Spinal cord (tissue), 10 donors: ENCODE results near the gene MAFG. TPM values are rescaled to one million over a fixed set of nuclear protein-coding genes. Genes with fewer than 3 reads are reported as not detected.
A peak's percentile ranks its signal among the peaks of the same experiment; 100 is the strongest.

Experiments used
- DNase-seq, 6 donors: peaks; one replicate each; pipeline versions ENCODE4 v3.0.0 to v3.0.0-alpha.2; 2013 to 2015; ENCODE audit warnings: low spot score in 6 of 6, low read depth in 4 of 6
- H3K27ac ChIP-seq: one replicate; pipeline ENCODE4 v1.5.1; 2013; ENCODE audit warnings: low read depth, low read length, control low read depth
- H3K27me3 ChIP-seq: one replicate; pipeline ENCODE4 v1.6.1; 2013; ENCODE audit warnings: low read length; ENCODE audit not compliant: control insufficient read depth, insufficient read depth
- H3K36me3 ChIP-seq: one replicate; pipeline ENCODE4 v1.6.1; 2013; ENCODE audit warnings: low read length; ENCODE audit not compliant: control insufficient read depth, insufficient read depth
- H3K4me1 ChIP-seq: one replicate; pipeline ENCODE4 v1.6.1; 2013; ENCODE audit warnings: low read length; ENCODE audit not compliant: control insufficient read depth, insufficient read depth
- H3K4me3 ChIP-seq: one replicate; pipeline ENCODE4 v1.5.1; 2013; ENCODE audit warnings: low read depth, low read length, control low read depth
- H3K9me3 ChIP-seq: one replicate; pipeline ENCODE4 v1.6.1; 2013; ENCODE audit warnings: low read length; ENCODE audit not compliant: control insufficient read depth, insufficient read depth
- WGBS: methylation state at CpG from one replicate; pipeline ENCODE4 v1.1.5; 2013; ENCODE audit warnings: missing lambda C conversion rate; ENCODE audit not compliant: insufficient coverage; 5-methylcytosine and 5-hydroxymethylcytosine counted together
- polyA plus RNA-seq, 2 donors: library from polyadenylated mRNA; unstranded; fragments of 120-200 nt; gene quantifications; one replicate each; pipeline ENCODE4 v1.2.1, GENCODE V29; 2013; ENCODE audit not compliant: insufficient read length in 2 of 2
- total RNA-seq, 2 donors: library from RNA; depleted of rRNA in 1 of 2; stranded (reverse); fragments of 120-200 nt in 1 of 2; fragments of >200 nt in 1 of 2; gene quantifications; one replicate each; pipeline versions ENCODE4 v1.2.3 to v1.2.4, GENCODE V29; 2013 to 2014
- donor health status: healthy.

The MAFG gene
- total and polyA plus RNA-seq, 4 donors, result 10.8 to 24.2 (median 17.2) TPM

GRCh38 chr17:81951785-81952684, 24.5 kb upstream of the MAFG start:
- peaks cover 2% of the 10 kb centered on the region for H3K4me1 ChIP-seq
- no peak for DNase-seq
- H3K27ac ChIP-seq, result no peak overlapping the region
- no peak overlapping the region for H3K4me3 ChIP-seq
- WGBS, result 54% methylated on average over 6 of the region's 13 CpGs
- peaks cover 12% of the 10 kb centered on the region for H3K36me3 ChIP-seq
- H3K9me3 ChIP-seq, result no peaks in the 10 kb centered on the region
- H3K27me3 ChIP-seq, result no peaks in the 10 kb centered on the region

GRCh38 chr17:81950501-81950900, 23.0 kb upstream of the MAFG start:
- no peak for DNase-seq
- peaks cover 2% of the 10 kb centered on the region for H3K4me1 ChIP-seq
- H3K27ac ChIP-seq, result no peak overlapping the region
- H3K27me3 ChIP-seq, result no peaks in the 10 kb centered on the region
- H3K36me3 ChIP-seq, result peaks cover 8% of the 10 kb centered on the region
- H3K4me3 ChIP-seq, result no peak overlapping the region
- WGBS, result 90% methylated on average over 15 of the region's 15 CpGs
- no peaks in the 10 kb centered on the region for H3K9me3 ChIP-seq

GRCh38 chr17:81948635-81949378, 21.3 kb upstream of the MAFG start:
- no peak for DNase-seq
- Histone ChIP-seq H3K36me3 (peaks cover 8% of the 10 kb centered on the region), H3K9me3 (no peaks in the 10 kb centered on the region), H3K27me3 (no peaks in the 10 kb centered on the region), H3K4me3 (no peak overlapping the region), H3K4me1 (peaks cover 2% of the 10 kb centered on the region), H3K27ac (no peak overlapping the region)
- 76% methylated on average over 15 of the region's 17 CpGs for WGBS

- Histone ChIP-seq H3K9me3 (no peaks in the 10 kb centered on the region), H3K4me3 (no peak within 1 kb of the TSS), H3K27ac (no peak within 1 kb of the TSS), H3K27me3 (no peaks in the 10 kb centered on the region), H3K36me3 (peaks cover 6% of the 10 kb centered on the region), H3K4me1 (peaks cover under 1% of the 10 kb centered on the region)
- WGBS, result 82% methylated on average over 10 of the region's 13 CpGs
- no peak for DNase-seq
Observed at GRCh38 chr17:81947189-81947588, 19.7 kb upstream of the MAFG start, which contains the start of gene MYADML2. TSS of gene MYADML2 (minus strand) at chr17:81947233. CDS start at chr17:81941741, 5,492 bp downstream.

- WGBS, result 72% methylated on average over 5 of the region's 9 CpGs
- DNase-seq, result no peak
- Histone ChIP-seq H3K4me1 (peaks cover 19% of the 10 kb centered on the region), H3K36me3 (peaks cover 9% of the 10 kb centered on the region), H3K9me3 (no peaks in the 10 kb centered on the region), H3K27ac (no peak overlapping the region), H3K4me3 (no peak overlapping the region), H3K27me3 (peaks cover 2% of the 10 kb centered on the region)
Observed at GRCh38 chr17:81944858-81945257, 17.3 kb upstream of the MAFG start.

GRCh38 chr17:81942167-81942553, 14.6 kb upstream of the MAFG start:
- Histone ChIP-seq H3K27ac (no peak overlapping the region), H3K4me3 (peak overlapping the region; percentile 5), H3K4me1 (peaks cover 38% of the 10 kb centered on the region), H3K36me3 (peaks cover 3% of the 10 kb centered on the region), H3K9me3 (no peaks in the 10 kb centered on the region), H3K27me3 (peaks cover 2% of the 10 kb centered on the region)
- 37% methylated on average over 5 of the region's 12 CpGs for WGBS
- DNase-seq, result no peak

GRCh38 chr17:81941484-81942166, 14.1 kb upstream of the MAFG start:
- DNase-seq, result peak in 1 of 6 donors; percentile 45
- peaks cover 42% of the 10 kb centered on the region for H3K4me1 ChIP-seq

GRCh38 chr17:81940538-81941483, 13.3 kb upstream of the MAFG start:
- no peaks in the 10 kb centered on the region for H3K9me3 ChIP-seq
- H3K27ac ChIP-seq, result no peak overlapping the region
- WGBS, result 91% methylated on average over 56 of the region's 56 CpGs
- H3K27me3 ChIP-seq, result peaks cover 2% of the 10 kb centered on the region
- peaks cover 50% of the 10 kb centered on the region for H3K4me1 ChIP-seq
- DNase-seq, result no peak
- peaks cover 4% of the 10 kb centered on the region for H3K36me3 ChIP-seq
- H3K4me3 ChIP-seq, result no peak overlapping the region

More at GRCh38 chr17:81941484-81942166, 14.1 kb upstream of the MAFG start:
- 42% methylated on average over 25 of the region's 30 CpGs for WGBS
- Histone ChIP-seq H3K9me3 (no peaks in the 10 kb centered on the region), H3K4me3 (peak overlapping the region; percentile 5), H3K27me3 (peaks cover 2% of the 10 kb centered on the region), H3K27ac (no peak overlapping the region), H3K36me3 (peaks cover 3% of the 10 kb centered on the region)
